HepG2 (cell line): ENCODE results near the gene ABAT. TPM values are rescaled to one million over a fixed set of nuclear protein-coding genes. Genes with fewer than 3 reads are reported as not detected.

Source experiments
- ATM ChIP-seq: fragments of 450-650 bp; IDR thresholded peaks from 2 replicates; pipeline ENCODE4 v1.7.1; 2017; ENCODE audit warnings: mild to moderate bottlenecking, borderline replicate concordance
- ETV5 ChIP-seq: IDR thresholded peaks from 2 replicates; pipeline ENCODE4 v1.6.1; 2018; ENCODE audit warnings: missing biosample characterization, missing genetic modification reagents, inconsistent platforms, borderline replicate concordance
- HMGXB3 ChIP-seq: sonication (generic); formaldehyde crosslinking; IDR thresholded peaks from 2 replicates; pipeline ENCODE4 v1.4.0; 2020; ENCODE audit warnings: missing genetic modification reagents, borderline replicate concordance
- HNRNPH1 ChIP-seq: fragments of 200-400 bp; formaldehyde crosslinking; optimal IDR thresholded peaks from 2 replicates; pipeline ENCODE3; 2017; ENCODE audit warnings: mild to moderate bottlenecking, low read depth, low read length
- JUN ChIP-seq: sonication (generic); formaldehyde crosslinking; IDR thresholded peaks from 2 replicates; pipeline ENCODE4 v1.4.0; 2020; ENCODE audit warnings: mild to moderate bottlenecking, missing genetic modification reagents
- KDM5B ChIP-seq: sonication (generic); formaldehyde crosslinking; IDR thresholded peaks from 2 replicates; pipeline ENCODE4 v1.4.0; 2020; ENCODE audit warnings: missing genetic modification reagents, mild to moderate bottlenecking, borderline replicate concordance
- NAIF1 ChIP-seq: sonication (generic); formaldehyde crosslinking; IDR thresholded peaks from 2 replicates; pipeline ENCODE4 v1.5.0; 2020; ENCODE audit warnings: mild to moderate bottlenecking, missing genetic modification reagents, borderline replicate concordance
- NCOA1 ChIP-seq: sonication (generic); formaldehyde crosslinking; IDR thresholded peaks from 2 replicates; pipeline ENCODE4 v1.9.0; 2021; ENCODE audit warnings: missing genetic modification reagents
- NFE2 ChIP-seq: sonication (generic); formaldehyde crosslinking; IDR thresholded peaks from 2 replicates; pipeline ENCODE4 v1.4.0; 2020; ENCODE audit warnings: missing genetic modification reagents
- PHF8 ChIP-seq: sonication (generic); formaldehyde crosslinking; IDR thresholded peaks from 2 replicates; pipeline ENCODE4 v1.5.0; 2020; ENCODE audit warnings: missing genetic modification reagents
- PLSCR1 ChIP-seq: sonication (generic); formaldehyde crosslinking; IDR thresholded peaks from 2 replicates; pipeline ENCODE4 v1.5.0; 2020; ENCODE audit warnings: missing genetic modification reagents, mild to moderate bottlenecking, borderline replicate concordance
- SIN3B ChIP-seq: fragments of 150-350 bp; IDR thresholded peaks from 2 replicates; pipeline ENCODE4 v1.6.1; 2014; ENCODE audit warnings: low read length
- STAG1 ChIP-seq: sonication (generic); formaldehyde crosslinking; IDR thresholded peaks from 2 replicates; pipeline ENCODE4 v1.4.0; 2020; ENCODE audit warnings: missing genetic modification reagents
- TERF1 ChIP-seq: sonication (generic); formaldehyde crosslinking; IDR thresholded peaks from 2 replicates; pipeline ENCODE4 v1.8.0; 2022; ENCODE audit warnings: mild to moderate bottlenecking, missing genetic modification reagents, moderate library complexity
- TFAP4 ChIP-seq: sonication (generic); IDR thresholded peaks from 2 replicates; pipeline ENCODE4 v1.6.1; 2016; ENCODE audit warnings: low read depth, borderline replicate concordance
- YY1 ChIP-seq: IDR thresholded peaks from 2 replicates; pipeline ENCODE4 v1.6.1; 2011; ENCODE audit warnings: low read length, low read depth, moderate library complexity, mild to moderate bottlenecking; ENCODE audit not compliant: insufficient read depth, insufficient replicate concordance
- ZBTB25 ChIP-seq: IDR thresholded peaks from 2 replicates; pipeline ENCODE4 v1.6.1; 2018; ENCODE audit warnings: missing genetic modification reagents
- ZFP62 ChIP-seq: sonication (generic); formaldehyde crosslinking; IDR thresholded peaks from 2 replicates; pipeline ENCODE4 v1.4.0; 2020; ENCODE audit warnings: missing genetic modification reagents
- ZNF572 ChIP-seq: sonication (generic); formaldehyde crosslinking; IDR thresholded peaks from 2 replicates; pipeline ENCODE4 v1.5.1; 2020; ENCODE audit warnings: mild to moderate bottlenecking, missing genetic modification reagents
- ZNF629 ChIP-seq: sonication (generic); formaldehyde crosslinking; conservative IDR thresholded peaks from 2 replicates; pipeline ENCODE4 v1.5.0; 2020; ENCODE audit warnings: missing genetic modification reagents
- ZNF891 ChIP-seq: sonication (generic); formaldehyde crosslinking; IDR thresholded peaks from 2 replicates; pipeline ENCODE4 v1.5.0; 2020; ENCODE audit warnings: mild to moderate bottlenecking, missing genetic modification reagents
- ZSCAN29 ChIP-seq: sonication (generic); formaldehyde crosslinking; conservative IDR thresholded peaks from 2 replicates; pipeline ENCODE4 v1.4.0; 2020; ENCODE audit warnings: mild to moderate bottlenecking, missing genetic modification reagents
- ZZZ3 ChIP-seq: sonication (generic); formaldehyde crosslinking; IDR thresholded peaks from 2 replicates; pipeline ENCODE4 v1.4.0; 2020; ENCODE audit warnings: missing genetic modification reagents, mild to moderate bottlenecking, borderline replicate concordance
- polyA plus RNA-seq, 8 experiments: library from polyadenylated mRNA; depleted of rRNA in 3 of 8; stranded (reverse) in 7 of 8; unstranded in 1 of 8; fragments of >200 nt; fragmentation: Illumina TruSeq in 4 of 8; extraction: Trizol in 4 of 8; gene quantifications; 2 replicates each; pipeline versions ENCODE4 v1.2.1 to v1.2.3, GENCODE V29; 2011 to 2016; ENCODE audit warnings: low read depth in 4 of 8, missing spikeins in 1 of 8, mixed read lengths in 1 of 8; ENCODE audit not compliant: insufficient read depth in 1 of 8
- total RNA-seq, 5 experiments: library from RNA; depleted of rRNA; stranded (reverse); fragments of >200 nt; fragmentation: Illumina TruSeq; extraction: Trizol; gene quantifications; 2 replicates each; pipeline ENCODE4 v1.2.3, GENCODE V29; 2016; ENCODE audit warnings: low read depth in 1 of 5

Gene ABAT
- total and polyA plus RNA-seq, 2 of the 13 experiments (the other 11 are each of a cell fraction or from before 2014, with no cell fraction given): 47.6 to 97.3 TPM

- TF ChIP-seq TFAP4 (no peak), PLSCR1 (no peak), ZNF572 (CRISPR knock-in tag) (no peak), JUN (no peak), ATM (no peak), YY1 (no peak), KDM5B (CRISPR knock-in tag) (no peak), ZFP62 (no peak), ETV5 (CRISPR knock-in tag) (peak; percentile 17; the same call in 1 of the 2 replicates), NAIF1 (CRISPR knock-in tag) (no peak), ZZZ3 (CRISPR knock-in tag) (no peak), ZNF891 (CRISPR knock-in tag) (no peak), SIN3B (no peak), PHF8 (CRISPR knock-in tag) (no peak), NCOA1 (CRISPR knock-in tag) (no peak), TERF1 (no peak), ZNF629 (no peak), ZBTB25 (CRISPR knock-in tag) (0 out of 2 replicates have a peak, but pooled peaks have one; percentile 26), ZSCAN29 (CRISPR knock-in tag) (no peak), NFE2 (CRISPR knock-in tag) (0 out of 2 replicates have a peak, but pooled peaks have one; percentile 14), HMGXB3 (CRISPR knock-in tag) (no peak), STAG1 (peak; percentile 78), HNRNPH1 (no peak)
Observed at GRCh38 chr16:8655184-8655717, 19.2 kb upstream of the ABAT start (continued).
